ENCODE data around the gene FAM170B.

Gene FAM170B

GRCh38 chr10:49104323-49104722, 29.5 kb downstream of the FAM170B start:
- no peak for DNase-seq (ENCODE audit: low spot score)
- POLR2A ChIA-PET (ENCODE audit: low non-redundant PET), result no interaction called here
- TF ChIP-seq, protein P1, sequence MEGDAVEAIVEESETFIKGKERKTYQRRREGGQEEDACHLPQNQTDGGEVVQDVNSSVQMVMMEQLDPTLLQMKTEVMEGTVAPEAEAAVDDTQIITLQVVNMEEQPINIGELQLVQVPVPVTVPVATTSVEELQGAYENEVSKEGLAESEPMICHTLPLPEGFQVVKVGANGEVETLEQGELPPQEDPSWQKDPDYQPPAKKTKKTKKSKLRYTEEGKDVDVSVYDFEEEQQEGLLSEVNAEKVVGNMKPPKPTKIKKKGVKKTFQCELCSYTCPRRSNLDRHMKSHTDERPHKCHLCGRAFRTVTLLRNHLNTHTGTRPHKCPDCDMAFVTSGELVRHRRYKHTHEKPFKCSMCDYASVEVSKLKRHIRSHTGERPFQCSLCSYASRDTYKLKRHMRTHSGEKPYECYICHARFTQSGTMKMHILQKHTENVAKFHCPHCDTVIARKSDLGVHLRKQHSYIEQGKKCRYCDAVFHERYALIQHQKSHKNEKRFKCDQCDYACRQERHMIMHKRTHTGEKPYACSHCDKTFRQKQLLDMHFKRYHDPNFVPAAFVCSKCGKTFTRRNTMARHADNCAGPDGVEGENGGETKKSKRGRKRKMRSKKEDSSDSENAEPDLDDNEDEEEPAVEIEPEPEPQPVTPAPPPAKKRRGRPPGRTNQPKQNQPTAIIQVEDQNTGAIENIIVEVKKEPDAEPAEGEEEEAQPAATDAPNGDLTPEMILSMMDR (conservative IDR thresholded peaks at IDR 0.05; ENCODE audit: low read depth), result no peak
- H3K27ac ChIP-seq, result no peak overlapping the region
- CTCF ChIA-PET, result interaction anchor here (0.7 kb wide), 1 partner anchor 40 kb away, joined by 3 read pairs; no protein-coding TSS in a partner anchor

DNA sequence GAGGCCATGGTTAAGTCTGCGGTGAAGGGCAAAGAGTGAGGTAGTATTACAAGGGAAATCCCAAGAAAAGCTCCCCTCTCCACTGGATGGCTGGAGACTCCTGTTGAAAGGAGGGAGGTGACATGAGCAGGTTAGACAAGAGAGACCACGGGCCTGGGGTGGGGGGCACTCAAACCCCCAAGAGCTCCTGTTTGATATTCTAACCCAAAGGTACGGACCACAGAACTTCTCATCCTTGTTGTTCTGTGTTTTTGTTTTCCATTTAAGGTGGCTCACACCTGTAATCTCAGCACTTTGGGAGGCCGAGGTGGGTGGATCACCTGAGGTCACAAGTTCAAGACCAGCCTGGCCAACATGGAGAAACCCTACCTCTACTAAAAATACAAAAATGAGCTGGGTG, 30.1 kb downstream of the FAM170B start:
- no peak for DNase-seq (ENCODE audit: low spot score)
- ChIA-PET CTCF (interaction anchor here (0.7 kb wide), 1 partner anchor 39 kb away, joined by 3 read pairs; no protein-coding TSS in a partner anchor), POLR2A (ENCODE audit: low non-redundant PET) (no interaction called here)
- TF ChIP-seq, protein P1 (conservative IDR thresholded peaks at IDR 0.05; ENCODE audit: low read depth), result no peak
- H3K27ac ChIP-seq, result no peak overlapping the region

DNA sequence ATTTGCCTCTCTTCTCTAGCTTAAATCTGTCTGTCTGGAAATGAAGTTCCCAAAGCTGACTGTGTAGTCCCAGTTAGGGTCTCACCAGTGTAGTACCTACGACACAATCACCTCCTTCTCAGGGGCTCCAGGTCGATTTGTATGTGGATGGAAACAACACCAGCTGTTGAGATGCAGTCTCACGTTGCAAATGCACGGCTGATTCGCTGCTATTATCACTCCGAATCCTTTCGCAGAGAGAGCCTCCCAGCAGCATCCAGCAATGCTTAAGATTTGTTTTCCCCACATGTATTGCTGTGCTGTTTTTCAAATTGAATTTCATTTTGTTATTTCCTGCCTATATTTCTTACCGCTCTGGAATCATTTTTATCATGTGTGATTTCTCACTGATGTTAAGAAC, 34.8 kb downstream of the FAM170B start:
- DNase-seq (ENCODE audit: low spot score), result no peak
- ChIA-PET CTCF (no interaction called here), POLR2A (ENCODE audit: low non-redundant PET) (no interaction called here)
- no peak overlapping the region for H3K27ac ChIP-seq
- TF ChIP-seq, protein P1 (conservative IDR thresholded peaks at IDR 0.05; ENCODE audit: low read depth), result no peak

GRCh38 chr10:49096890-49097445, 36.9 kb downstream of the FAM170B start:
- POLR2A ChIA-PET (ENCODE audit: low non-redundant PET), result no interaction called here
- DNase-seq (ENCODE audit: low spot score), result no peak
- CTCF ChIA-PET, result interaction anchor here (0.7 kb wide), 1 partner anchor 500 kb away, joined by 9 read pairs; no protein-coding TSS in a partner anchor
- H3K27ac ChIP-seq, result no peak overlapping the region
- TF ChIP-seq, protein P1 (conservative IDR thresholded peaks at IDR 0.05; ENCODE audit: low read depth), result no peak

- ChIA-PET CTCF (no interaction called here), POLR2A (ENCODE audit: low non-redundant PET) (no interaction called here)
- TF ChIP-seq, protein P1 (conservative IDR thresholded peaks at IDR 0.05; ENCODE audit: low read depth), result no peak
- no peak for DNase-seq (ENCODE audit: low spot score)
- H3K27ac ChIP-seq, result no peak overlapping the region
Measured at GRCh38 chr10:49094646-49095045, 39.2 kb downstream of the FAM170B start.

- CTCF ChIA-PET, result no interaction called here
- H3K27ac ChIP-seq, result no peak overlapping the region
- TF ChIP-seq, protein P1 (conservative IDR thresholded peaks at IDR 0.05; ENCODE audit: low read depth), result no peak
- POLR2A ChIA-PET (ENCODE audit: low non-redundant PET), result no interaction called here
- DNase-seq (ENCODE audit: low spot score), result no peak
Measured at GRCh38 chr10:49093922-49094321, 39.9 kb downstream of the FAM170B start.

Measured in RWPE1 (cell line).